GM12875 (cell line): ENCODE data around the gene FGF23.

Source experiments
- H3K4me3 ChIP-seq: one replicate; pipeline ENCODE4 v1.5.1; 2011; ENCODE audit warnings: low read depth, low read length, control low read depth
- TF ChIP-seq, protein P1 (sequence below): IDR thresholded peaks from 2 replicates; pipeline ENCODE4 v1.5.1; 2011; ENCODE audit warnings: low read depth, mild to moderate bottlenecking, control low read depth, inconsistent platforms, low read length, moderate library complexity, borderline replicate concordance; ENCODE audit not compliant: insufficient read depth

The FGF23 gene

DNA sequence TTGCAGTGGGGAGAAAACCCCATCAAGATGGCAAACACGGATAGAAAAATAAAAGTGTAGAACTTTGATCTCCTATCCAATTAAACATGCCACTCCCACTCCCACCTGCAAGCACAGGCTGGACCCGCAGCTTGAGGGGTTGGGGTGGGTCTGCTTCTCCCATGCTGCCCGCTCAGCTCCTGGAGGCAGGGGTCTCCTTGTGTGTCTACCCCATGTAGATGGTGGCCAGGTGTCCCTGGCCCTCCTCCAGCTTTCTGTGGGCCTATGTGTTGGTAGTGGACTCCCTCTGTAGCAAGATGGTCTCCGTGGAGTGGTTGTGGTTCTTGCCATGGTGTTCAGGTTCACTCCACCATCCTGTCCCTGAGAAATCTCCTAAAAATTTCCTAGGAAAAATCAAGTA is 23.5 kb upstream of the FGF23 start:
- H3K4me3 ChIP-seq, result no peak overlapping the region
- TF ChIP-seq, protein P1, sequence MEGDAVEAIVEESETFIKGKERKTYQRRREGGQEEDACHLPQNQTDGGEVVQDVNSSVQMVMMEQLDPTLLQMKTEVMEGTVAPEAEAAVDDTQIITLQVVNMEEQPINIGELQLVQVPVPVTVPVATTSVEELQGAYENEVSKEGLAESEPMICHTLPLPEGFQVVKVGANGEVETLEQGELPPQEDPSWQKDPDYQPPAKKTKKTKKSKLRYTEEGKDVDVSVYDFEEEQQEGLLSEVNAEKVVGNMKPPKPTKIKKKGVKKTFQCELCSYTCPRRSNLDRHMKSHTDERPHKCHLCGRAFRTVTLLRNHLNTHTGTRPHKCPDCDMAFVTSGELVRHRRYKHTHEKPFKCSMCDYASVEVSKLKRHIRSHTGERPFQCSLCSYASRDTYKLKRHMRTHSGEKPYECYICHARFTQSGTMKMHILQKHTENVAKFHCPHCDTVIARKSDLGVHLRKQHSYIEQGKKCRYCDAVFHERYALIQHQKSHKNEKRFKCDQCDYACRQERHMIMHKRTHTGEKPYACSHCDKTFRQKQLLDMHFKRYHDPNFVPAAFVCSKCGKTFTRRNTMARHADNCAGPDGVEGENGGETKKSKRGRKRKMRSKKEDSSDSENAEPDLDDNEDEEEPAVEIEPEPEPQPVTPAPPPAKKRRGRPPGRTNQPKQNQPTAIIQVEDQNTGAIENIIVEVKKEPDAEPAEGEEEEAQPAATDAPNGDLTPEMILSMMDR, result no peak

DNA sequence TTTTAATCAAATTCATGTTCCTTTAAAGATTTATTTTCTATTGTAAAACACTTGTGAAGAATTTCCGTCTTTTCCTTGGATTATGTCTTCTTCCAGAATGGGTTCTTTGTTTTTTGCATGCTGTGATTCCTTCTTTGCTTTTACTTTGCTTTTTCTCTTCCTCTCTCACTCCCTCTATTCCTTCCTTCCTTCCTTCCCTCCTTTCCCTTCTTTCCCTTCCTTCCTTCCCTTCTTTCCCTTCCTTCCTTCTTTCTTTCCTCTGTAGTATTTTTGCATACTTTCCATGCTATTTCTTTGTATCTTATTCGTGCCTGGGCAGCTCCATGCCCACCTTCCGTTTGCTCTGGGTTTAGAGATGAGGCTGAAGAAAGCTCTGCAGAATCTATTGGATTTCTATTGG is 21.6 kb upstream of the FGF23 start:
- no peak overlapping the region for H3K4me3 ChIP-seq
- TF ChIP-seq, protein P1, result no peak

DNA sequence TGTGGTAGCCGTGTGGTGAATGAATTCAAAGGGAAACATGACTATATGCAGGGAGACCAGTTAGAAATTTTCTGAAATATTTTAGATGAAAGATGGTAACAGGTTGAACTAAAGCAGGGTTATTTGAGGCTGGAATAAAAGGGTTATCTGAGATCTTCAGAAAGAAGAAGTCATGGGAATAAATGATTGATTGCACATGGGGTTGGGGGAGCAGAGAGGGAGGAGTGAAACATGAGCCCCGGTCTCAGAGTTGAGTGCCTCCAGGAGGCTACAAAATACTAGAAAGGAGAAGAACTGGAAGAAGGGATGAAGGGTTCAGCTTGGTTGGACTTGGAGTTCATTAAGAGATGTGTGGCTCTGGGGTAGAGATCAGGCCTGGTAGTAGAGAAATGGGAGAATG is 16.3 kb upstream of the FGF23 start:
- TF ChIP-seq, protein P1, result no peak
- no peak overlapping the region for H3K4me3 ChIP-seq

DNA sequence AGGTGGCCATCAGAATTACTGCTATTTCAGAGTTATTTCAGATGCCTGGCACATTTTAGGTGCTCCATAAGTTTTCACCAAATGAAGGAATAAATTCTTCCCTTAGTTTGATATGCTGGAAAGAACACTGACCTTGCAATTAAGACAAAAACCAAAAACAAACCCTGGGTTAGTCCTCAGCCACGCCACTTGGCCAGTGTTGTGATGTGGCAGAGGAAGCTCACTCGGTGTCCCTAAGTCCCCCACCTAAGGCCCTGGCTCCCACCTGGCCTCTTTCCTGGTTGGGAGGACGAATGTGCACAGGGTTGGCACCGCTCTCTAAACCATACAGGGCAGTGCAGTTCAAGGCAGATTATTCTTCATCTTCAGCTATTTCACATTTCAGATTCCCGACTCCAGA is 13.7 kb upstream of the FGF23 start:
- TF ChIP-seq, protein P1, result no peak
- no peak overlapping the region for H3K4me3 ChIP-seq

DNA sequence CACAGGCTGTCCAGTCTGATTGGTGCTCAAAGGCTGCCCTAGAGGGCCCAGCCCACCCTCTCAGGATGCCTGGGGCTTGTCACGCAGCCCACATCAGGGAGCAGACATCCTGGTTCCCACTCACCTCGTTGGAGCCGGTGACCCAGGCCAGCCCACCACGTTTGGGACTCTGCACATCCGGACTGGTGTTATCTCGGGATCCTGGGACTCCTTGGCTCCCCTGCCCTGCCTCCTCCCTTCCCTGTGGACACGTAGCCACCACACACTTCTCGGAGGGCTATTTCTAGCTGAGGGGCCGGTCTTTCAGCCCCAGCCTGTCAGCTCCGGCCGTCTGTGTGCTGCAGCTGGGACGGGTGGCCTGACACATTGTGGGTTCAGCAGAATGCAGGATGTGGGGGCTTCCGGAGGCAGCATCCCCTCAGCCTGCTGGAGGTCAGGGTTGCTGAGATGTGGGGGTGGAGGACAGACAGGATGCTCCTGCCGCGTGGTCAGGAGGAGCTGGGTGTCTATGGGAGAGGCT is 12.8 kb upstream of the FGF23 start:
- no peak overlapping the region for H3K4me3 ChIP-seq
- TF ChIP-seq, protein P1, result no peak

DNA sequence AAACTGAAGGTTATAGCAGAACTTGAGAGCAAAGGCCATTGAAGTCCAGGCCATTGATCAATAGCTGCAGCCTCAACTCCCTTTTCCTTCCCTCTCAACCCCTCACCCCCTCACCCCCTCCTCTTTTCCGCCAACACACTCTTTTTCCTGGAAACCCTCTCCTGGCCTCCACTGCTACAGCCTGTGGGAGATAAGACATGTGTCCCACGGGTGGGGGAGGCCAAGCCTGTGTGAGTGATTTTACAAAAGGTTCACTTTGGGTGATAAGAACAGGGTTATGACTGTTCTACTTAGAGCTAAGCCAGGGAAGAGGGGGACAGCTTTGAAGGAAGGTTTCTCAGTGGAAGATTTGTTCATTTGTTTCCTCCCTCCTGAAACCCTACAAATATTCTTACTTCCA is 9.2 kb upstream of the FGF23 start:
- TF ChIP-seq, protein P1, result no peak

DNA sequence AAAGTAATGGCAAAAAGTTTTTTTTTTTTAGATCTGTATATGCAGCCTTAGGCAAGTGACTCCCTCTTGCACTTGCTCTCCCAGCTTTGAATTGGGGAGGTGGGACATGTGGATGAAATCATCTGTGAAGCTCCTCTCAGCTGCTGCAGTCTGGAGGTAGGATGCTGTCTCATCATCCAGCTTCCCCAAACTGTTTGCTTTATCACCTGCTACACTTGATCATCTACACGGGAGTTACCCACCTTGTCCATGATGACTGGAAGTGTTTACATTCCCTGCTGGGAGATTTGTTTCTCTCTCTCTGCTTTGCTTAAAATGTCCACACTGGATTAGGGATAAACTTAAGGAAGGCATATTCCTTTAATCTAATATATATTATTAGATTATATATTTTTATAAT is 8.5 kb upstream of the FGF23 start:
- TF ChIP-seq, protein P1, result no peak
- H3K4me3 ChIP-seq, result no peak overlapping the region

More for the DNA sequence above, 9.2 kb upstream of the FGF23 start:
- H3K4me3 ChIP-seq, result no peak overlapping the region
